Measurements from ENCODE around the gene BRAF. TPM values are rescaled to one million over a fixed set of nuclear protein-coding genes. Genes with fewer than 3 reads are reported as not detected.

Gene BRAF
- polyA plus RNA-seq, 1 donor (not counting 4 experiments of a cell fraction or from before 2014, with no cell fraction given), result 12.4 TPM

- H3K36me3 ChIP-seq (ENCODE audit: control insufficient read depth in 2 of 2, extremely low read depth in 1 of 2, insufficient read depth in 2 of 2, low read length in 2 of 2), result no peaks in the 10 kb centered on the region
- H3K4me2 ChIP-seq (ENCODE audit: control insufficient read depth, extremely low read depth, insufficient read depth, low read depth, low read length), result no peak overlapping the region
- dilution Hi-C loops (cut with MboI; ENCODE audit: extremely low pct_ligation_motif_present, low sequenced_read_pairs), result no loop called here
- H3K4me3 ChIP-seq (ENCODE audit: control insufficient read depth in 2 of 3, extremely low read depth in 1 of 3, insufficient read depth in 2 of 3, low read depth in 1 of 3, low read length in 3 of 3), result no peak overlapping the region
- no peaks in the 10 kb centered on the region for H3K9me1 ChIP-seq (ENCODE audit: control insufficient read depth, extremely low read depth, insufficient read depth, low read length)
- no peak for DNase-seq (ENCODE audit: low read depth, low spot score)
- H3K79me2 ChIP-seq (ENCODE audit: control insufficient read depth, insufficient read depth, low read length), result peaks cover 25% of the 10 kb centered on the region
- no peak overlapping the region for H3K9ac ChIP-seq (ENCODE audit: control insufficient read depth, extremely low read depth, insufficient read depth, low read length)
- no peak overlapping the region for H3K27ac ChIP-seq (ENCODE audit: control insufficient read depth, insufficient read depth, low read length)
- H4K20me1 ChIP-seq (ENCODE audit: control insufficient read depth, extremely low read depth, insufficient read depth, low read length), result no peaks in the 10 kb centered on the region
- no peak for FAIRE-seq
- H3K27me3 ChIP-seq (ENCODE audit: control insufficient read depth, extremely low read depth, insufficient read depth, low read length), result no peaks in the 10 kb centered on the region
- H3K9me3 ChIP-seq (ENCODE audit: control insufficient read depth, low read depth, low read length), result no peaks in the 10 kb centered on the region
- no peak overlapping the region for H2AFZ ChIP-seq (ENCODE audit: control insufficient read depth, low read length)
- no peaks in the 10 kb centered on the region for H3K4me1 ChIP-seq (ENCODE audit: control insufficient read depth, extremely low read depth, insufficient read depth, low read length)
- no peak for TF ChIP-seq CTCF (optimal IDR thresholded peaks at IDR 0.05 in 1 of 3, IDR thresholded peaks at IDR 0.05 in 1 of 3, conservative IDR thresholded peaks at IDR 0.05 in 1 of 3; ENCODE audit: extremely low read depth in 1 of 3, insufficient read depth in 2 of 3, low read length in 3 of 3)
- TF ChIP-seq EZH2 (IDR thresholded peaks at IDR 0.05; ENCODE audit: low read length), result no peak
These were observed 35.6 kb downstream of the BRAF start for GRCh38 chr7:140889150-140889549.

- H4K20me1 ChIP-seq (ENCODE audit: control insufficient read depth, extremely low read depth, insufficient read depth, low read length), result no peaks in the 10 kb centered on the region
- dilution Hi-C loops (cut with MboI; ENCODE audit: extremely low pct_ligation_motif_present, low sequenced_read_pairs), result no loop called here
- no peak for FAIRE-seq
These were observed 36.6 kb downstream of the BRAF start for GRCh38 chr7:140888087-140888486.

More at GRCh38 chr7:140888087-140888486, 36.6 kb downstream of the BRAF start:
- H3K79me2 ChIP-seq (ENCODE audit: control insufficient read depth, insufficient read depth, low read length), result peaks cover 24% of the 10 kb centered on the region
- no peak overlapping the region for H3K27ac ChIP-seq (ENCODE audit: control insufficient read depth, insufficient read depth, low read length)
- no peaks in the 10 kb centered on the region for H3K27me3 ChIP-seq (ENCODE audit: control insufficient read depth, extremely low read depth, insufficient read depth, low read length)
- no peak overlapping the region for H3K4me2 ChIP-seq (ENCODE audit: control insufficient read depth, extremely low read depth, insufficient read depth, low read depth, low read length)
- H3K9me3 ChIP-seq (ENCODE audit: control insufficient read depth, low read depth, low read length), result no peaks in the 10 kb centered on the region
- no peak for DNase-seq (ENCODE audit: low read depth, low spot score)
- no peak overlapping the region for H3K4me3 ChIP-seq (ENCODE audit: control insufficient read depth in 2 of 3, extremely low read depth in 1 of 3, insufficient read depth in 2 of 3, low read depth in 1 of 3, low read length in 3 of 3)
- no peaks in the 10 kb centered on the region for H3K36me3 ChIP-seq (ENCODE audit: control insufficient read depth in 2 of 2, extremely low read depth in 1 of 2, insufficient read depth in 2 of 2, low read length in 2 of 2)
- H2AFZ ChIP-seq (ENCODE audit: control insufficient read depth, low read length), result no peak overlapping the region
- no peaks in the 10 kb centered on the region for H3K4me1 ChIP-seq (ENCODE audit: control insufficient read depth, extremely low read depth, insufficient read depth, low read length)
- TF ChIP-seq EZH2 (IDR thresholded peaks at IDR 0.05; ENCODE audit: low read length), result no peak
- no peak for TF ChIP-seq CTCF (optimal IDR thresholded peaks at IDR 0.05 in 1 of 3, IDR thresholded peaks at IDR 0.05 in 1 of 3, conservative IDR thresholded peaks at IDR 0.05 in 1 of 3; ENCODE audit: extremely low read depth in 1 of 3, insufficient read depth in 2 of 3, low read length in 3 of 3)
- H3K9ac ChIP-seq (ENCODE audit: control insufficient read depth, extremely low read depth, insufficient read depth, low read length), result no peak overlapping the region
- no peaks in the 10 kb centered on the region for H3K9me1 ChIP-seq (ENCODE audit: control insufficient read depth, extremely low read depth, insufficient read depth, low read length)
